Heart left ventricle (tissue), 13 donors: ENCODE measurements around the gene SEC14L1.

Source experiments
- POLR2A ChIP-seq, 2 donors: fragments of 450-650 bp; IDR thresholded peaks; one replicate each; pipeline ENCODE4 v1.6.1; 2017; ENCODE audit warnings: antibody characterized with exemption in 2 of 2, mild to moderate bottlenecking in 2 of 2, moderate library complexity in 2 of 2
- TF ChIP-seq, protein P1 (sequence below), 12 donors: fragments of 200-600 bp; sonication (generic) in 4 of 12; IDR thresholded peaks; one replicate each; pipeline versions ENCODE4 v1.5.0 to v1.8.0; 2018 to 2022; ENCODE audit warnings: antibody characterized with exemption in 12 of 12, mild to moderate bottlenecking in 5 of 12
- donor health status: ischemic (EF 13 %, LVEDD 7.1; RV severe dilation, severe dysfunction).
- donor health status: DM: no; HTN: yes; CAD: no.
- donor health status: DM: no; HTN: no; CAD: no.
- donor health status: ischemic (EF 25% LVEDD 6.9; RV normal size, moderate dysfunction).
- donor health status: ischemic (EF 25% LVEDD 5.7; RV mildly dilated, moderate dysfunction).
- donor health status: ischemic (EF 35%, LVEDD 5.7; RV mildly dilated, moderate dysfunction).
- donor health status: nonischemic (EF 11% LVEDD 7.7; RV severe dilation, severe dysfunction).
- donor health status: DM: yes; HTN: yes; CAD: no.
- donor health status: PGD.
- donor health status: ischemic (EF 29% LVEDD 5.4; RV normal size, mild dysfunction).
- donor health status: nonischemic (EF 23%, LVEDD 6.1; RV moderate dilation, normal function).

DNA sequence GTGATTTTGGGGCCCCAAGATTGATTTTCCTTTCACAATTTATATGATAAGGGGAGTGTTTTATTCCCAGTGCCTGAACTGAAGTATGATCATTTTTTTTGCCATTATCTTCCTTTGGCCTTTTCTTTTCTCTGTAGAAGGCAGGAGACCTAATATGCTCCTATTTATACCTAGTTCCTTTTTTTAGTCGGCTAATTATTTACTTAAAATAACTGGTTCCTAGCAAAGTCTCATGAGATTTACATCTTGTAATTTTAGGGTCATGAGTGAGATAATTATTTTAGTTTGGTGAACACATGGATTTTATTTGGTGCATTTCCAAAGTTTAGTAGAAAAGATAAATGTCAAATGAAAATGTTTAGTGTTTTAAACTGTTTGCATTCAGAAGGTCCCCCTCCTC, 24.8 kb downstream of the SEC14L1 start:
- TF ChIP-seq, protein P1, sequence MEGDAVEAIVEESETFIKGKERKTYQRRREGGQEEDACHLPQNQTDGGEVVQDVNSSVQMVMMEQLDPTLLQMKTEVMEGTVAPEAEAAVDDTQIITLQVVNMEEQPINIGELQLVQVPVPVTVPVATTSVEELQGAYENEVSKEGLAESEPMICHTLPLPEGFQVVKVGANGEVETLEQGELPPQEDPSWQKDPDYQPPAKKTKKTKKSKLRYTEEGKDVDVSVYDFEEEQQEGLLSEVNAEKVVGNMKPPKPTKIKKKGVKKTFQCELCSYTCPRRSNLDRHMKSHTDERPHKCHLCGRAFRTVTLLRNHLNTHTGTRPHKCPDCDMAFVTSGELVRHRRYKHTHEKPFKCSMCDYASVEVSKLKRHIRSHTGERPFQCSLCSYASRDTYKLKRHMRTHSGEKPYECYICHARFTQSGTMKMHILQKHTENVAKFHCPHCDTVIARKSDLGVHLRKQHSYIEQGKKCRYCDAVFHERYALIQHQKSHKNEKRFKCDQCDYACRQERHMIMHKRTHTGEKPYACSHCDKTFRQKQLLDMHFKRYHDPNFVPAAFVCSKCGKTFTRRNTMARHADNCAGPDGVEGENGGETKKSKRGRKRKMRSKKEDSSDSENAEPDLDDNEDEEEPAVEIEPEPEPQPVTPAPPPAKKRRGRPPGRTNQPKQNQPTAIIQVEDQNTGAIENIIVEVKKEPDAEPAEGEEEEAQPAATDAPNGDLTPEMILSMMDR (IDR thresholded peaks at IDR 0.05) = no peak
- TF ChIP-seq POLR2A (IDR thresholded peaks at IDR 0.05) = no peak
